Right renal pelvis (tissue), 4 donors: Measurements from ENCODE around the gene CD8B. TPM values are rescaled to one million over a fixed set of nuclear protein-coding genes. Genes with fewer than 3 reads are reported as not detected.
"Not testable (repeated sequence)": the region's sequence is repeated elsewhere in the genome, so short reads cannot be mapped to it uniquely, and the experiment has no call there.

Source experiments
- DNase-seq, 4 donors: peaks; one replicate each; pipeline ENCODE4 v3.0.0-alpha.2; 2013; ENCODE audit warnings: low read depth in 4 of 4, low spot score in 3 of 4, missing footprints in 1 of 4
- polyA plus RNA-seq, 4 donors: library from polyadenylated mRNA; unstranded; fragments of 120-200 nt; gene quantifications; one replicate each; pipeline ENCODE4 v1.2.1, GENCODE V29; 2013; ENCODE audit not compliant: insufficient read length in 4 of 4

Gene CD8B
- polyA plus RNA-seq: 1 to 10 TPM in 1 of 4 donors, under 1 TPM in 3; 0.41 to 1.7 (median 0.76) TPM

- DNase-seq: not testable (repeated sequence)
Observed at GRCh38 chr2:86861628-86862379, at the start of gene CD8B. CD8B (minus strand) TSS chr2:86861886; CDS start chr2:86861865, 21 bp downstream.

- not testable (repeated sequence) for DNase-seq
Observed at GRCh38 chr2:86905868-86906267, 44.2 kb upstream of the CD8B start.

GRCh38 chr2:86900687-86901086 lies 39.0 kb upstream of the CD8B start:
- not testable (repeated sequence) for DNase-seq

- not testable (repeated sequence) for DNase-seq
Observed at GRCh38 chr2:86886026-86886425, 24.3 kb upstream of the CD8B start.

GRCh38 chr2:86882865-86883264 lies 21.2 kb upstream of the CD8B start:
- DNase-seq: not testable (repeated sequence)

- DNase-seq: not testable (repeated sequence)
Observed at GRCh38 chr2:86882118-86882665, 20.5 kb upstream of the CD8B start.

GRCh38 chr2:86878986-86879385 lies 17.3 kb upstream of the CD8B start:
- DNase-seq: not testable (repeated sequence)

- DNase-seq: not testable (repeated sequence)
Observed at GRCh38 chr2:86870941-86871340, 9.3 kb upstream of the CD8B start.

GRCh38 chr2:86868895-86869468 lies 7.3 kb upstream of the CD8B start:
- not testable (repeated sequence) for DNase-seq

GRCh38 chr2:86862380-86862703 lies 656 bp upstream of the CD8B start:
- DNase-seq: not testable (repeated sequence)

GRCh38 chr2:86861175-86861574 lies 511 bp downstream of the CD8B start:
- DNase-seq: not testable (repeated sequence)

GRCh38 chr2:86860573-86860972 lies 1.1 kb downstream of the CD8B start:
- DNase-seq: not testable (repeated sequence)

GRCh38 chr2:86857688-86858087 lies 4.0 kb downstream of the CD8B start:
- DNase-seq: not testable (repeated sequence)

GRCh38 chr2:86856498-86856897 lies 5.2 kb downstream of the CD8B start:
- DNase-seq: not testable (repeated sequence)

GRCh38 chr2:86855981-86856380 lies 5.7 kb downstream of the CD8B start:
- peak in 2 of 4 donors; percentile 9 to 20 for DNase-seq

- DNase-seq: not testable (repeated sequence)
Observed at GRCh38 chr2:86851581-86851980, 10.1 kb downstream of the CD8B start.

GRCh38 chr2:86842607-86843234 lies 19.0 kb downstream of the CD8B start:
- not testable (repeated sequence) for DNase-seq

- DNase-seq: not testable (repeated sequence)
Observed at GRCh38 chr2:86841330-86841729, 20.4 kb downstream of the CD8B start.

GRCh38 chr2:86839871-86840548 lies 21.7 kb downstream of the CD8B start:
- DNase-seq: not testable (repeated sequence)

GRCh38 chr2:86839455-86839854 lies 22.2 kb downstream of the CD8B start:
- not testable (repeated sequence) for DNase-seq

- not testable (repeated sequence) for DNase-seq
Observed at GRCh38 chr2:86837714-86838113, 24.0 kb downstream of the CD8B start.
